Activated CD4-positive, alpha-beta memory T cell treated with anti-CD3 and anti-CD28 coated beads, Interleukin-2, amount 10 ng/mL, durations not matched to agents 7 days and 5 days (primary cell): ENCODE results near the gene MAP3K10. TPM values are rescaled to one million over a fixed set of nuclear protein-coding genes. Genes with fewer than 3 reads are reported as not detected.

Experiments
- CTCF ChIA-PET: fragments of 350-600 bp; sonication (Branson Sonifier 250); formaldehyde crosslinking; loops from one replicate; lab custom pipeline; 2021; ENCODE audit warnings: antibody characterized with exemption, inconsistent platforms; lab: Charles Lee
- POLR2A ChIA-PET: fragments of 350-600 bp; sonication (Branson Sonifier 250); formaldehyde crosslinking; loops from one replicate; lab custom pipeline; 2021; ENCODE audit warnings: antibody characterized with exemption; lab: Charles Lee
- DNase-seq: peaks from one replicate; pipeline ENCODE4 v3.0.0-alpha.2; 2020
- H3K27ac Mint-ChIP-seq: one replicate; pipeline ENCODE4 v1.8.0; 2021; ENCODE audit warnings: mild to moderate bottlenecking, mixed read lengths
- H3K27me3 Mint-ChIP-seq: one replicate; pipeline ENCODE4 v1.8.0; 2021; ENCODE audit warnings: mixed read lengths
- H3K36me3 Mint-ChIP-seq: one replicate; pipeline ENCODE4 v1.8.0; 2021; ENCODE audit warnings: low read depth, mixed read lengths
- H3K4me1 Mint-ChIP-seq: one replicate; pipeline ENCODE4 v1.8.0; 2021; ENCODE audit warnings: mixed read lengths
- H3K4me3 Mint-ChIP-seq: one replicate; pipeline ENCODE4 v1.8.0; 2021; ENCODE audit warnings: mild to moderate bottlenecking, mixed read lengths
- H3K9me3 Mint-ChIP-seq: one replicate; pipeline ENCODE4 v1.8.0; 2021; ENCODE audit warnings: mixed read lengths
- total RNA-seq, 2 experiments: library from RNA; stranded (reverse); gene quantifications; one replicate each; pipeline ENCODE4 v1.2.3, GENCODE V29; 2021

The MAP3K10 gene
- total RNA-seq, 2 experiments from 2014 or later, result 17.3 to 18.0 TPM

DNA sequence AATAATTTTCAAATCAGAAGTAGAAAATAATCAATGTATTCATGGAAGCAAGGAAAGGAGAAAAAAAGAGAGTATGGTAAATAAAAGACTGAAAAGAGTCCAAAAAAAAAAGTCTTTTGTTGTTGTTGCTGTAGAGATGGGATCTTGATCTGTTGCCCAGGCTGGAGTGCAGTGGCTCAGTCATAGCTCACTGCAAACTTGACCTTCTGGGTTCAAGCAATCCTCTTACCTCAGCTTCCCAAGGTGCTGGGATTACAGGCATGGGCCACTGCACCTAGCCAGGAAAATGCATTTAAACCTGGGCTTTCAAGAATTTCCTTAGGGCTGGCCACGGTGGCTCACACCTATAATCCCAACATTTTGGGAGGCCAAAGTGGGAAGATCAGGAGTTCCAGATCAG, 7.0 kb upstream of the MAP3K10 start:
- ChIA-PET CTCF (no interaction called here), POLR2A (no interaction called here)
- no peak for DNase-seq
- Mint-ChIP-seq H3K9me3 (no peaks in the 10 kb centered on the region), H3K36me3 (no peaks in the 10 kb centered on the region), H3K4me1 (no peaks in the 10 kb centered on the region), H3K4me3 (no peak overlapping the region), H3K27ac (no peak overlapping the region), H3K27me3 (no peaks in the 10 kb centered on the region)

DNA sequence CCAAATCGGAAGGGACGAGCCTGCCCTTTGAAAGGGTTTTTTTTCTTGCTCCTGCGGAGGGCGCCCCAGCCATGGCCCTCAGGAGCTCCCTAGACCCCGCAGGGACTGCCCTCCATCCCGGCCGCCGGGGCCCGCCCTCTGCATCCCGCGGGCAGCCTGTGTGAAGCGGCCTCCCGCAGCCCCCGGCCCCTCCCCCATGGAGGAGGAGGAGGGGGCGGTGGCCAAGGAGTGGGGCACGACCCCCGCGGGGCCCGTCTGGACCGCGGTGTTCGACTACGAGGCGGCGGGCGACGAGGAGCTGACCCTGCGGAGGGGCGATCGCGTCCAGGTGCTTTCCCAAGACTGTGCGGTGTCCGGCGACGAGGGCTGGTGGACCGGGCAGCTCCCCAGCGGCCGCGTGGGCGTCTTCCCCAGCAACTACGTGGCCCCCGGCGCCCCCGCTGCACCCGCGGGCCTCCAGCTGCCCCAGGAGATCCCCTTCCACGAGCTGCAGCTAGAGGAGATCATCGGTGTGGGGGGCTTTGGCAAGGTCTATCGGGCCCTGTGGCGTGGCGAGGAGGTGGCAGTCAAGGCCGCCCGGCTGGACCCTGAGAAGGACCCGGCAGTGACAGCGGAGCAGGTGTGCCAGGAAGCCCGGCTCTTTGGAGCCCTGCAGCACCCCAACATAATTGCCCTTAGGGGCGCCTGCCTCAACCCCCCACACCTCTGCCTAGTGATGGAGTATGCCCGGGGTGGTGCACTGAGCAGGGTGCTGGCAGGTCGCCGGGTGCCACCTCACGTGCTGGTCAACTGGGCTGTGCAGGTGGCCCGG, 815 bp downstream of the MAP3K10 start:
- peak; percentile 28 for DNase-seq
- POLR2A ChIA-PET, result interaction anchor here (1.1 to 1.5 kb wide), 2 partner anchors 11 to 102 kb away, joined by 3 to 4 read pairs; no protein-coding TSS in a partner anchor
- no peaks in the 10 kb centered on the region for H3K27me3 Mint-ChIP-seq
- no peaks in the 10 kb centered on the region for H3K36me3 Mint-ChIP-seq
- no peaks in the 10 kb centered on the region for H3K9me3 Mint-ChIP-seq
- CTCF ChIA-PET, result interaction anchor here (0.6 kb wide), 1 partner anchor 1784 kb away, joined by 3 read pairs; no protein-coding TSS in a partner anchor
- H3K27ac Mint-ChIP-seq, result no peak overlapping the region
- H3K4me1 Mint-ChIP-seq, result peaks cover 19% of the 10 kb centered on the region
- H3K4me3 Mint-ChIP-seq, result peak overlapping the region; percentile 63

DNA sequence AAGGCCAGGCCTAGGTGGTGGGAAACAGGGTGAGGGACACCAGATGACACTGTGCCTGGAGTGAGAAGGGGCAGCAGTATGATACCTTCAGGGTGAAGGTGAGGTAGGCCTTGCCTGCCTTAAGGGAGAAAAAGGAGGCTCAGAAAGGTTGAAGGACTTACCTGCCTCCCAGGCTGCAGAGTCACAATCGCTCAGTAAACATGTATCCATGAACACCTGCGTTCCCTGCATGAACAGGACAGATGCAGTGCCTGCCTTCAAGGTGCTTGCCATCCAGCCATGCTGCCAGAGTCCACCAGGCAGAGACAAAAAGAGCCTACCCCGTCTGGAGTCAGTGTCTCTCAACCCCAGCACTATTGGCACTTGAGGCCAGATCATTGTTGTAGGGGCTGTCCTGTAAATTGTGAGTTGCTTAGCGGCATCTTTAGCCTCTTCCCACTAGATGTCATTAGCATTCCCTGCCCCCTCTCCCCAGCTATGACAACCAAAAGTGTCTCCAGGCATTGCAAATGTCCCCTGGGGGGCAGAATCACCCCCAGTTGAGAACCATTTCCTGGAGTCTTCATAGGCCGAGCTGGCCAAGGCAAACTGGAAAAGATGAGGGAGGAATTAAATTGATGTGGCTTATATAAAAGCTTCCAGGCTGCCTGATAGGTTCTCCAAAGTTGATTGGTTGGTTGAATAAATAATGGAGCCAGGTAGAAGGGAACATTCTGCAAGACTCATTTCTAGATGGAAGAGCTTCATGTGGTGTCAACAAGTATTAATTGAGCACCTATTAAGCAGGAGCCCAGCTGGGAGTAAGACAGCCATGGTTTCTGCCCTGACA, 1.7 kb downstream of the MAP3K10 start:
- no peaks in the 10 kb centered on the region for H3K36me3 Mint-ChIP-seq
- POLR2A ChIA-PET, result no interaction called here
- no peaks in the 10 kb centered on the region for H3K27me3 Mint-ChIP-seq
- no peaks in the 10 kb centered on the region for H3K9me3 Mint-ChIP-seq
- no peak for DNase-seq
- peaks cover 19% of the 10 kb centered on the region for H3K4me1 Mint-ChIP-seq
- no peak overlapping the region for H3K27ac Mint-ChIP-seq
- H3K4me3 Mint-ChIP-seq, result peak overlapping the region; percentile 63
- CTCF ChIA-PET, result no interaction called here

DNA sequence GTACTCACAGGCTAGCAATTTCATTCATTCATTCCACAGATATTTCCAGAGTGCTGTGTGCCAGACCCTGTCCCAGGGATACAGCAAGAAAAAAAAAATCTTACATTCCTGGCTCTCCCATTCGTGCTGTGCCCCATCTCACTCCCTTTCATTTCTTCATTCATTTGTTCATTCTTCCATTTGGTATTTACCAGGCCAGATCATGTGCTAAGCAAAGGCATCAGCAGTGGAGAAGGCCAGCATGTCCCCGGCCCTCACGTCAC, 2.3 kb downstream of the MAP3K10 start:
- ChIA-PET POLR2A (no interaction called here), CTCF (no interaction called here)
- no peaks in the 10 kb centered on the region for H3K27me3 Mint-ChIP-seq
- no peak overlapping the region for H3K27ac Mint-ChIP-seq
- DNase-seq, result no peak
- H3K4me3 Mint-ChIP-seq, result no peak overlapping the region
- H3K36me3 Mint-ChIP-seq, result no peaks in the 10 kb centered on the region
- no peaks in the 10 kb centered on the region for H3K9me3 Mint-ChIP-seq
- peaks cover 19% of the 10 kb centered on the region for H3K4me1 Mint-ChIP-seq

DNA sequence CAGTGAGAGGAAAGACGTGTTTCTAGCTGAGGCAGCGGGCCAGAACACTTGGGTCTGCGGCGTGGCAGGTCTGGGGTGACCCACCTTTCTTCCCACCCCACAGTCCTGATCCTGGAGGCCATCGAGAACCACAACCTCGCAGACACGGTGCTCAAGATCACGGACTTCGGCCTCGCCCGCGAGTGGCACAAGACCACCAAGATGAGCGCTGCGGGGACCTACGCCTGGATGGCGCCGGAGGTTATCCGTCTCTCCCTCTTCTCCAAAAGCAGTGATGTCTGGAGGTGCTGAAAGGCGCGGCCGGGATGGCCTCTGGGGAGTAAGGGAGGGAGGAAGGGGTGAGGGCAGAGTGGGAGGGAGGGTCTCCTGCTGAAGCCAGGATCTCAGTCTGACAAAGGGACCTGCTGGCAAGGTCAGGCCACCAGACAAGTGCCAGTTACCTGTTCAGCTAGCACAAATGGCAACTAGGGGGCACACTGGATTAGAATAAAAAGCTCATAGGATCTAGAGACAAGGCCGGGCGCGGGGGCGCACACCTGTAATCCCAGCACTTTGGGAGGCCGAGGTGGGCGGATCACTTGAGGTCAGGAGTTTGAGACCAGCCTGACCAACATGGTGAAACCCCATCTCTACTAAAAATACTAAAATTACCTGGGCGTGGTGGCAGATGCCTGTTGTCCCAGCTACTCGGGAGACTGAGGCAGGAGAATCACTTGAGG, 7.2 kb downstream of the MAP3K10 start:
- POLR2A ChIA-PET, result no interaction called here
- Mint-ChIP-seq H3K36me3 (peaks cover 2% of the 10 kb centered on the region), H3K27me3 (no peaks in the 10 kb centered on the region), H3K4me1 (peaks cover 6% of the 10 kb centered on the region), H3K9me3 (no peaks in the 10 kb centered on the region), H3K27ac (no peak overlapping the region), H3K4me3 (no peak overlapping the region)
- CTCF ChIA-PET, result no interaction called here
- no peak for DNase-seq

DNA sequence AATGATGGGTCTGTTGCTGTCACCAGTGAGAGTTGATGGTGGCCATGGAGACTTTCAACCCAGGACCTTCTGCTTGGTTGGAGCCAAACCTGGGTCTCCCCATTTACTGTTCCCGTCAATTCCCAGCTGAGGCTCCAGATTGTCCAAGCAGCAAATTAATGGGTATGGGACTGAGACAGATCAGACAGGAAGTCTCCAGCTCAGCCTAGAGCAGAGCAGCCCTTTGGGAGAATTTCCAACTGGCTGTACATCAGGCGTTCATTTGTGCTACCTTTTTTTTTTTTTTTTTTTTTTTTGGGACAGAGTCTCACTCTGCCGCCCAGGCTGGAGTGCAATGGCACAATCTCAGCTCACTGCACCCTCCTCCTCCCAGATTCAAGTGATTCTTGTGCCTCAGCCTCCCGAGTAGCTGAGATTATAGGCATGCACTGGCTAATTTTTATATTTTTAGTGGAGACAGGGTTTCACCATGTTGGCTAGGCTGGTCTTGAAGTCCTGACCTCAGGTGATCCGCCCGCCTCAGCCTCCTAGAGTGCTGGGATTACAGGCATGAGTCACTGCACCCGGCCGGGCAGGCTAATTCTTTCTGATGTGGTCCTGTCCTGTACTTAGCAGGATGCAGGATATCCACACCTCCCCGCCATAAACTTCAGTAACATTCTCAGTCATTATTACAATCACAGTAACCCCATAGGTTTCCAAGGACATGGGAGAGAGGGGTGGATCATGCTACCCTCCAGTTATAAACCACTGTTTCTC, 9.3 kb downstream of the MAP3K10 start:
- no peak for DNase-seq
- Mint-ChIP-seq H3K4me3 (no peak overlapping the region), H3K27ac (no peak overlapping the region), H3K36me3 (peaks cover 2% of the 10 kb centered on the region), H3K27me3 (no peaks in the 10 kb centered on the region), H3K9me3 (no peaks in the 10 kb centered on the region), H3K4me1 (no peaks in the 10 kb centered on the region)
- POLR2A ChIA-PET, result no interaction called here
- CTCF ChIA-PET, result no interaction called here

DNA sequence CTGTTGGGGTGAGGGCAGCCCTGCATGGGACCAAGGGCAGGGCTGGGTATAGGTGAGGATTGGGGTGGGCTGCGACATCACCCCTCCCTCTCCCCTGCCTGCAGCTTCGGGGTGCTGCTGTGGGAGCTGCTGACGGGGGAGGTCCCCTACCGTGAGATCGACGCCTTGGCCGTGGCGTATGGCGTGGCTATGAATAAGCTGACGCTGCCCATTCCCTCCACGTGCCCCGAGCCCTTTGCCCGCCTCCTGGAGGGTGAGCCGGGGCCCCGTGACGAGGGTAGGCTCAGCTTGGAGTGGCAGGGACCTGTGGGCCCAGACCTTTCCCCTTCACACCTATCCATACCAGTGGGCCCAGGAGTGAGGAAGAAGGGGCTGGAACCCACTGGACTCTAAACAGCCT, 13.2 kb downstream of the MAP3K10 start:
- Mint-ChIP-seq H3K36me3 (peaks cover under 1% of the 10 kb centered on the region), H3K27ac (no peak overlapping the region), H3K27me3 (no peaks in the 10 kb centered on the region), H3K4me3 (no peak overlapping the region), H3K9me3 (no peaks in the 10 kb centered on the region), H3K4me1 (no peaks in the 10 kb centered on the region)
- ChIA-PET POLR2A (no interaction called here), CTCF (no interaction called here)
- DNase-seq, result no peak

DNA sequence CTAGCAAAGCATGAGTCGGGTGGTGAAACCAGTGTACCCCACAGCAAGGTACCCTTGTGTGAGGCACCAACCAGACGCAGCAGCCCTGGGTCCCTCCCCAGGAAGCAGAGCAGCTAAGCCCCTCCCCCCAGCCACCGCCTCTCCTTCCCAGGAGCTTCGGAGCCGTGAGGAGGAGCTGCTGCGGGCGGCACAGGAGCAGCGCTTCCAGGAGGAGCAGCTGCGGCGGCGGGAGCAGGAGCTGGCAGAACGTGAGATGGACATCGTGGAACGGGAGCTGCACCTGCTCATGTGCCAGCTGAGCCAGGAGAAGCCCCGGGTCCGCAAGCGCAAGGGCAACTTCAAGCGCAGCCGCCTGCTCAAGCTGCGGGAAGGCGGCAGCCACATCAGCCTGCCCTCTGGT, 14.5 kb downstream of the MAP3K10 start:
- H3K27me3 Mint-ChIP-seq, result no peaks in the 10 kb centered on the region

DNA sequence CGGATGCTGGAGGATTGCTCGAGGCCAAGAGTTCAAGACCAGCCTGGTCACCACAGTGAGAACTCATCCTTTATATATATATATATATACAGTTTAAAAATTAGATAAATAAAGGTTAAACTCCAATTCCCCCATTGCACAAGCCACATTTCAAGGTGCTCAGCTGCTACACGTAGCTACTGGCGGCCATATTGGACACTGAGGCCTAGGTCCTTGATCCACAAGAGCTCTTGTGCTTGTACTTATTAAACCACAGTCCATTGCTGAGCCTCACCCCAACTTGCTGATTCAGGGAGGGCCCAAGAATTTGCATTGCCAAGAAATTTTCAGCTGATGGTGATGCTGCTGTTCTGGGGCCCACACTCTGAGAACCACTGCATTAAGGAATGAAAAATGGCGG, 17.4 kb downstream of the MAP3K10 start:
- POLR2A ChIA-PET, result no interaction called here

More for the DNA sequence above, 14.5 kb downstream of the MAP3K10 start:
- no peak overlapping the region for H3K4me3 Mint-ChIP-seq
- ChIA-PET POLR2A (no interaction called here), CTCF (interaction anchor here (0.6 kb wide), 1 partner anchor 998 kb away, joined by 5 read pairs; no protein-coding TSS in a partner anchor)
- no peaks in the 10 kb centered on the region for H3K4me1 Mint-ChIP-seq
- H3K9me3 Mint-ChIP-seq, result no peaks in the 10 kb centered on the region
- DNase-seq, result no peak
- no peak overlapping the region for H3K27ac Mint-ChIP-seq
- no peaks in the 10 kb centered on the region for H3K36me3 Mint-ChIP-seq

DNA sequence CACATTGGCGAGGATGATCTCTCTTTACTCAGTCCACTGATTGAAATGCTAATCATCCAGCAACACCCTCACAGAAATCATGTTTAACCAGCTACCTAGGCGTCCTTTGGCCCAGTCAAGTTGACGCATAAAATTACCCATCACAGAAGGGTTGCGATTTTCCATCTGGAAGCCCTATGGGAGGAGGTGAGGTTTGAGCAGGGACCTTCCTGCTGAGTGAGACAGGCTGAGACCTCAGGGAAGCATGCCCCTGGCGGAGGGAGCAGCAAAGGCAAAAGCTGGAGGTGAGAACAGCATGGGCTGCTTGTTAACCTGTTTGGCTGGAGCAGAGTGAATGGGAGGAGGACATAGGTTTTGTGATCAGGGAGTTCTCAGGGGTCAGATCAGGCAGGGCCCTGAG, 19.7 kb downstream of the MAP3K10 start:
- Mint-ChIP-seq H3K27ac (no peak overlapping the region), H3K4me3 (no peak overlapping the region), H3K4me1 (no peaks in the 10 kb centered on the region), H3K9me3 (no peaks in the 10 kb centered on the region), H3K36me3 (no peaks in the 10 kb centered on the region), H3K27me3 (no peaks in the 10 kb centered on the region)
- ChIA-PET POLR2A (no interaction called here), CTCF (interaction anchor here (0.6 kb wide), 1 partner anchor 18 kb away, joined by 3 read pairs; no protein-coding TSS in a partner anchor)
- no peak for DNase-seq

More for the DNA sequence above, 17.4 kb downstream of the MAP3K10 start:
- CTCF ChIA-PET, result no interaction called here
- Mint-ChIP-seq H3K27me3 (no peaks in the 10 kb centered on the region), H3K27ac (no peak overlapping the region), H3K9me3 (no peaks in the 10 kb centered on the region), H3K4me1 (no peaks in the 10 kb centered on the region), H3K36me3 (no peaks in the 10 kb centered on the region), H3K4me3 (no peak overlapping the region)
- DNase-seq, result no peak

DNA sequence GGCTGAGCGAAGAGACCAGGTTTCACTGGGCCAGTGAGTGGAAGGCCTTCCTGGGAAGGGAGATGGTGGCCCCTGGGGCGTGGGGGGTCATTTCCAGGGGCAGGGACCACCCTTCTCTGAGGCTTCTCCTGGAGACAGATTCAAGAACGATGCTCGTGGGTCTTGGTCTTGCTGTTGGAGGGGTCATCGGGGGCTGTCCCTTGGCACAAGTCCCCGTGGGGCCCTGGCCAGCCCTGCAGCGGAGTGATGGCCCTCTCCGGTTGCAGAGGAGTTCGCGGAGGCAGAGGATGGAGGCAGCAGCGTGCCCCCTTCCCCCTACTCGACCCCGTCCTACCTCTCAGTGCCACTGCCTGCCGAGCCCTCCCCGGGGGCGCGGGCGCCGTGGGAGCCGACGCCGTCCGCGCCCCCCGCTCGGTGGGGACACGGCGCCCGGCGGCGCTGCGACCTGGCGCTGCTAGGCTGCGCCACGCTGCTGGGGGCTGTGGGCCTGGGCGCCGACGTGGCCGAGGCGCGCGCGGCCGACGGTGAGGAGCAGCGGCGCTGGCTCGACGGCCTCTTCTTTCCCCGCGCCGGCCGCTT, 22.1 kb downstream of the MAP3K10 start:
- CTCF ChIA-PET, result no interaction called here
- Mint-ChIP-seq H3K27ac (no peak overlapping the region), H3K9me3 (no peaks in the 10 kb centered on the region), H3K4me1 (peaks cover 7% of the 10 kb centered on the region), H3K36me3 (no peaks in the 10 kb centered on the region), H3K27me3 (peaks cover 15% of the 10 kb centered on the region), H3K4me3 (no peak overlapping the region)
- no peak for DNase-seq
- POLR2A ChIA-PET, result no interaction called here

DNA sequence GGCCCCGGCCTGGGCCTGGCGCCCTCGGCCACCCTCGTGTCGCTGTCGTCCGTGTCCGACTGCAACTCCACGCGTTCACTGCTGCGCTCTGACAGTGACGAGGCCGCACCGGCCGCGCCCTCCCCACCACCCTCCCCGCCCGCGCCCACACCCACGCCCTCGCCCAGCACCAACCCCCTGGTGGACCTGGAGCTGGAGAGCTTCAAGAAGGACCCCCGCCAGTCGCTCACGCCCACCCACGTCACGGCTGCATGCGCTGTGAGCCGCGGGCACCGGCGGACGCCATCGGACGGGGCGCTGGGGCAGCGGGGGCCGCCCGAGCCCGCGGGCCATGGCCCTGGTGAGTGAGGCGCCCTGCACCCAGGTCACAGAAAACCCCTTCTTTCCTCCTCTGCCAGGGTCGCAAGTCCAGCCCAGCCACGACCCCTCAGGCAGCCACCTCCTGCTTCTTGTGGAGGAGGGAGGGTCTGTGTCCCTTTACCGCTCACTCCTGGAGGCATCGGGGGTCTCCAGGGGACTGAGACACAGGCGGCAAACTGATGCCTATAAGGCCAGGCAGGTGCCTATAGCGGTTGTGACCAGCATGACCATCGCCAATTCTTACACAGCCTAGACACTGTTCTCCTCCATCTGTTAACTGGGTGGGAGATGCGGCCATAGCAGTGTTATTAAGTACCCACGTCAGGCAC, 22.8 kb downstream of the MAP3K10 start:
- Mint-ChIP-seq H3K27me3 (peaks cover 21% of the 10 kb centered on the region), H3K9me3 (no peaks in the 10 kb centered on the region), H3K27ac (no peak overlapping the region), H3K36me3 (no peaks in the 10 kb centered on the region), H3K4me1 (peaks cover 10% of the 10 kb centered on the region), H3K4me3 (no peak overlapping the region)
- POLR2A ChIA-PET, result no interaction called here
- CTCF ChIA-PET, result no interaction called here
- no peak for DNase-seq
